GM18499 (cell line): ENCODE results near the gene SYPL1.

Experiments
- ATAC-seq: cut with Tn5 transposase; IDR thresholded peaks from one replicate; pipeline ENCODE4 v1.9.1; 2021; ENCODE audit warnings: moderate number of reproducible peaks; ENCODE audit not compliant: insufficient read depth, unreplicated experiment

SYPL1 gene

DNA sequence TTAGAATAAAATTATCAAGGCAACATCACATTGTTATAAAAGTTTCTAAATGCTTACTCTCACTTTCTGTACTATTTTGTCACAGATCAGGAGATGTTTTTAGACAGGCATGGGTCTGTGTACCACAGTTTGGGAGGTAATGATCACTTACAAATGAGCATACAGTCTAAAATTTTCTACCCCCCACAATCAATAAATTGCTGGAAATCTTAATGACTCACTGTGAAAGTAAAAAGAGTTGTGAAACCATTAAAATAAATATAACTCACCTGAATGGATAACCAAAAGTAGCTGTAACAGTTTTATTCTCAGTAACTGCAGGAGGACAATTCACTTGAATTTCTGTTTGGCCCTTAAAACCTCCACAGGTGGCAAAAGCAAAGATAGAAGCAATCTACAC lies 13.2 kb downstream of the SYPL1 start:
- no peak for ATAC-seq

DNA sequence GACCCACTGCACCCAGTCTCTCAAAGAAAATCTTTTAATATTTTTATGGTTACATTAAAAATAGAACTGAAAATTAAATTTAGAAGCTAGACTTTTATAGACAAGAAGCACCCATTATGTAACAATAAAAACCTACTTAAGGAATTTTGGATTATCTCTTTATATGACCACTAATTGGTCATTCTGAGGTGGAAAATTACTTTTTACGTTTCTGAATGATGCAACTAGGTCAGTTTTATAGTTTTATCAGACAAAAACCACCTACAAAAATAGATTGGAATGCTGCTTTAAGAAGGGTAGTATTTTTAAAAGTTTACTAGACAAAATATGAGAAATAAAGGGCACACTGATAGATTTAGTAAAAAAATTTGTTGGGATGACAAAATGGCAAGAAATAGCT lies 16.5 kb downstream of the SYPL1 start:
- ATAC-seq = no peak

DNA sequence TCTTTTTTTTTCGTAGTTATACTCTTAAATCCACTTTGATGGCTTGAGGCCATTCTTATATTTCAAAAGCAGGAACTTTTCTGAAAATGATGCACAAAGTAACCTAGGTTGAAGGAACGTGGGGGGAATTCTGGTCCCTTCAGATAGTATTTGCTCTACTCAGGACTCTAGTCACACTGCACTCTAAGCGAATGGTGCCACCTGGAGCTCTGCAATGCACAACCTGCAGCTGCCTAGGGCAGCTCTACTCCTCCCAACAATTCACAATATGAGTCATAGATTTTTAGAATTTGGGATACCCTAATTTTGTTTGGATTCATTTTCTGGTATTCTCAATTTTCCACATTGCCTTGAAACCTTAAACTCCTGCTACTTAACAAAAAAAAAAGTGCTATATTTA lies 17.3 kb downstream of the SYPL1 start:
- no peak for ATAC-seq

DNA sequence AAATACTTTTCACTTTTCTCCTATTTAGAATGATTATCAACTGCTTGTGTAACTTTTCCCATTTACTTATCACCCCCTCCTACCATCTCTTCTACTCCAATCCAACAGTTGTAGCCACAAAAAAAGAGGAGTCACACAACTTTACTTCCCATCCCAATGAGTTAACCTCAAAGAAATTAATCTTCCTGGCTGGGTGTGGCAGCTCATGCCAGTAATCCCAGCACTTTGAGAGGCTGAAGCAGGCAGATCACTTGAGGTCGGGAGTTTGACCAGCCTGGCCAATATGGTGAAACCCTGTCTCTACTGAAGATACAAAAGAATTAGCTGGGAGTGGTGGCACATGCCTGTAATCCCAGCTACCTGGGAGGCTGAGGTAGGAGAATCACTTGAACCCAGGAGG lies 19.9 kb downstream of the SYPL1 start:
- no peak for ATAC-seq

DNA sequence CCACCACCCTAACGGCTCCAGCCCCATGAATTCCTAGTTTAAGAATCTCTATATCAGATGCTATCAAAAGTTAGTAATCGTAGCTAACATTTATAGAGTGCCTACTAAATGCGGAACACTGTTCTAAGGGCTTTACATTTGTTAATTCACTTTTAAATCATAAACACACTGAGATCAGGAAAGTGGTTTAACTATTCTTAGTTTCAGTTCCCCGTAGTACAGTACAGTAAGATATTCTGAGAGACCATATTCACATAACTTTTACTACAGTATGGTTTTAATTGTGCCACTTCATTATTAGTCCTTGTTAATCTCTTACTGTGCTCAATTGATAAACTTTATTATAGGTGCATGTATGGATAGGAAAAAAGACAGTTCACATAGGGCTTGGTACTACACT lies 22.5 kb downstream of the SYPL1 start:
- ATAC-seq = peak; percentile 80

DNA sequence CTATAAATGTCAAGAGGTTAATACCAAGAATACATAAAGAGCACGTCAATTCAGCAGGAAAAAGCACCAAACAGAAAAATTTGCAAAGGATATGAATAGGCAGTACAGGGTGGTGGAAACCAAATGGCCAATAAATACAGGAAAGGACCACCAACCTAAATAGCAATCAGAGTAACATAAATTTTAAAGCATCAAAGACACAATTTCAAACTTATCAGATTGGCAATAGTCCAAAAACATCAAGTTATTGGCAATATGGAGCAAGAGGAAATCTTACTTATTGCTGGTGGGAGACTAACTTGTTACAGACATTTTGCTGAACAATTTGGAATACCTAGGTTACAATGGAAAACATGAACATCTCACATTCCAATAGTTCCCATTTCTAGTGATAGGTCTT lies 24.1 kb downstream of the SYPL1 start:
- ATAC-seq = no peak

DNA sequence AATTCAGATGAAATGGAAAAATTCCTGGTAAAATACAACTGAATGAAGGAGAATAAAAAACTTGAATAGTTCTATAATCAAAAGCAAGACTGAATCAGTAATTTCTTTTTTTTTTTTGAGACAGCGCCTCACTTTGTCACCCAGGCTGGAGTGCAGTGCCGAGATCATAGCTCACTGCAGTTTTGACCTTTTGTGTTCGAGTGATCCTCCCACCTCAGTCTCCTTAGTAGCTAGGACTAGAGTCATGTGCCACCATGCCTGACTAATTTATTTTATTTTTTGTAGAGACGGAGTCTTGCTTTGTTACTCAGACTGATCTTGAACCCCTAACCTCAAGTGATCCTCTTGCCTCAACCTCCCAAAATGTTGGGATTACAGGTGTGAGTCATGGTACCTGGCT lies 26.1 kb downstream of the SYPL1 start:
- ATAC-seq = no peak

DNA sequence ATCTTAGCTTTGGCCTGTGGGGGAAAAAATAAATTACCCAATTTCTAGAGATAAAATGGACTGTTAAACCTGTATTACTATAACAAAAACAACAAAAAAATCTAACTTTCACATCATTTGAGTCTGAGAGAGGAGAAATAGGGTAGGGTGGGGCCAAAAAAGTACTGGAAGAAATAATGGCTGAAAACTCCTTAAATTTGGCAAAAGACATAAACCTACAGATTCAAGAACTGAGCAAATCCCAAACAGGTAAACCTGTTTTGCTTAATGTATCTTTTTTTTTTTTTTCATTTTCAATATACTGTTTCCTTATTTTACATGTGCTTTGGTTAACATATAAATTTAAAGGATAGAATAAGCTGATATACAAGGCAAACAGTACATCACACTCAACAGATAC lies 27.1 kb downstream of the SYPL1 start:
- ATAC-seq = no peak

DNA sequence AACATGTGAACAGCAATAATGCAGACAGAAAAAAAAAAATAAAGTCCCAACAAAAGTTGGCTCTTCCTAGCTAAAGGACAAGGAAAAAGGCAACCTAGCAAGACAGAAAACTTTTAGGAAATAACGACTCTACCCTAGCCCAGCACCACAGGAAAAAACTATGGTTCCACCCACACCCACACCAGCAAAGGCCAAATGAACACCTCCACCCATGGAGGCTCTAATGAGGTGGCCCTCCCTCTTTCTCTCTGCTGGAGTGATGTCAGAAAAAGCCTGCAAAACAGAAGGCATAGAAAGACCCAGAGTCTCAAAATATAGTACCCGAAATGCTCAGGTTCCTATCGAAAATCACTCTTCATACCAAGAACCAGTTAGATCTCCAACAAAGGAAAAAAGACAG lies 28.4 kb downstream of the SYPL1 start:
- no peak for ATAC-seq

DNA sequence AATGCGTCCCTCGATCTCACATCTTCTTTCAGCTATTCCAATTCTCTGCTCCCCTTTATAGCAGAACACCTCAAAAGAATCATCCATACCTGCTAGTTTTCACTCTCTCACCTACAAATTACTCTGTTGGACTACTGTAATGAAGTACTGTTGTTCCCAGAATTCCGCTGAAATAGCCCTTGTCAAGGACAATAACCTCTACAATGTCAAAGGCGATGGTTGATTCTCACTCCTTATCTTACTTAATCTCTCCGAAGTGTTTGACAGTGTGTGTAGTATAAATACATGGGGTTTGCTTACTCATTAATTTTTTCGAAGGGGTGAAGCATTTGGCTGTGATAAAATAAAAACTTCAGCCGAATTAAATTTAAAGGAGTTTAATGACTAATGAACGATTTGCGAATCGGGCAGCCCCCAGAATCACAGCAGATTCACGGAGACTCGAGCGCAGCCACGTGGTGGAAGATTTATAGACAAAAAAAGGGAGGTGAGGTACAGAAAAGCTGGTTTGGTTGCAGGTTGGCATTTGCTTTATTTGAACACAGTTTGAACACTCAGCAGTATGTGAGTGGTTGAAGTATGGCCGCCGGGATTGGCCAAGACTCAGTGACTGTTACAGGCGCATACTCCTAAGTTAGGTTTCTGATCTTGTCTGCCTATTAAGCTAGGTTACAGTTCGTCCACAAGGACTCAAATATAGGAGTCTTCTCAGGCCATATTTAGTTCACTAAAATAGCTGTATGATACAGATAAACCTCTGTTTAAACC lies 29.8 kb downstream of the SYPL1 start:
- ATAC-seq = no peak

DNA sequence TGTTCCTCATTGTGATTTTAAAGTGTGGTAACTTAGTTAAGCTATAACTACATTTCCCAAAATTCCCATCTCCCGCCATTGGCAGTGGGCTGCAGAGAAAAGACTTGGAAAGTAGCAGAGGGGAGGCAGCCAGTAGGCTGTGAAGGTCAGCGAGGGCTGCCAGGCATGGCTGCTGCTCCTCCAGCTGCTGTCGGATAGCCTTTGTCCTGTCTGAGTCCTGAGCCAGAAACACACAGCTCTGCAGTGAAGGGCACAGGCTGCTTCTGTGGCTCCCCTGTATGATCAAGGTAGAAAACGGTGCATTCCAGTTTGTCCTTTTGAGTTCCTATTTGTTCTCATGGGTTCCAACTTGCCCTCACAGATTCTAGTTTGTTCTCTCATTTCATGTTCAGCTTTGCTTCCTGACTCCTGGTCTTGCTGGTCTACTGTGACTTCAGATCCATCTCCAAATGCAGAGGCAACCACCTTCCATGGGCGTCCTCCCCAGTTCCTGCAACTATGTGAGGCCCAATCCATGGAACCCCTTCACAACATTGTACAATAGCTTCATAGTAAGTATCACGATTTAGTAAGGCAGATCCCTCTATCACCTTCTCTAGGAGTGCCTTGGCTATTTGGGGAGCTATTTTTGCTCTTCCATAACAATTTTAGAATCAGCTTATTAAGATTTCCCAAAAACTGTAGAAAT lies 31.7 kb downstream of the SYPL1 start:
- no peak for ATAC-seq

DNA sequence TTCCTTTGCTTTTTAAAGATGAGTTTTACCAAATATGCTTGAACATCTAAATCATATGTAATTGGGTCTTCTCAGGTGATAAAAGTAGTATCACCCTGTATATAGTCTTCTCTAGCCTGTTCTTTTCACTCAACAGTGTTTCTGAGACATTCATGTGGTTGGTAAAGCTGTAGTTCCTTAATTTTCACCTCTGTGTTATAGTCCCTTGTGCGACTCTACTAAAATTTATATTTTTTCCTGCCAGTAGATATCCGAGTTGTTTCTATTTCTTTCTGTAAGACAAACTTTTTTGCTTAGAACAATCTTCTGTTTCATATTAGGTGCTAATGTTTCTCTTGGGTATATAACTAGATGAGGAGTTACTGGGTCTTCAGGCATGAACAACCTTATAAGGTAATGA lies 35.6 kb downstream of the SYPL1 start:
- ATAC-seq = no peak

DNA sequence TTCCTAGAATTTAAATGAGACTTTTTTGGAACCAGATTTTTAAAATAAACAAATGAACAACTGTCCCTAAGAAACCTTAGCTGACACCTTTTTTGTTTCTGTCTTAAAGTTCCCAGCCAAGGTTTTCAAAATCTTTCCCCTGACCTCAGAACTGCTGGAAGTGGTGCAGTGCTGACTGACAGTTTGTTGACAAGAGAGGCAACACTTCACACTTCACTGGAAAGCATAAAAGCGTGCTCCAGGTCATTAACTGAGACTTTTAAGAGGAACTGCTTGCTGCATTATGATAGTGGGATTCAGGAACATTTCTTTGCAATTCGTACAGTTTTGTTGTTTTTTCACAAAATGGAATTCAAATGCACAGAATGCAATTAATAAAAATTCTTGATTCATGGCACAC lies 36.2 kb downstream of the SYPL1 start:
- no peak for ATAC-seq

DNA sequence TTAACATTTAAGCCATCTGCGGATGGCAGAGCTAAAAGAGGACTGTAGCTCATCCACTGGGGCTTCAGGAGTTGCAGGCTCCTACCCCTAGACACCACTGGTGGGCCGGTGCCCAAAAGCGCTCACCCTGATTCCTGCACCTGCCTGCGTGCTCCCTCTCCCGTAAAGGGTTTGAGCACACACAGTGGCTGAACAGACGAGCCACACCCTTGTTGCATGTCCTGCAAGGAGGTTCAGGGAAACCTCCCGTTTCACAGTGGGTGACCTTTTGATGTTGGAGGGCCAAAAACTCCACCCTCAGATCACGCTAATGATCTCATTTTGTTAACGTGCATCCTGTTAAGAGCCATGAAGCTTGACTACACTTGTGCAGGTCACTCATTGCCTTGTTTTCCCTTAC lies 37.9 kb downstream of the SYPL1 start:
- no peak for ATAC-seq

DNA sequence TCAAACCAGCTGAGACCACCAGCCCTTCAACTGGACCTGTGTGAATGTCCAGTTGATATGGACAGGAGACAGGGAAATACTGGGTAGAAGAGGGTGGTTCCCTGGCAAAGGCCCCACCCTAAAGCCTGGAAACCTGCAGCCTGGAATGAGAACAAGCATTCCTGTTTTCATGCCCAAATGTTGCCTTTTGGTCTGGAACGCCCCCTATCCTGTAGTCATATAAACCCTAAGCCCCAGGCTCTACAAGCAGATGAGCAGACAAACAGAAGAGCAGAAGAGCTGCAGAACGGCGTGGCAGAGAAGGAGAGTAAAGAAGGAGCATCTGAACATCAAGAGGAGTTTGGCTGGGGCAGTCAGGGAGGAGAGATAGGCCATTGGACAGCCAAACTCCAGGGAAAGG lies 38.4 kb downstream of the SYPL1 start:
- no peak for ATAC-seq

DNA sequence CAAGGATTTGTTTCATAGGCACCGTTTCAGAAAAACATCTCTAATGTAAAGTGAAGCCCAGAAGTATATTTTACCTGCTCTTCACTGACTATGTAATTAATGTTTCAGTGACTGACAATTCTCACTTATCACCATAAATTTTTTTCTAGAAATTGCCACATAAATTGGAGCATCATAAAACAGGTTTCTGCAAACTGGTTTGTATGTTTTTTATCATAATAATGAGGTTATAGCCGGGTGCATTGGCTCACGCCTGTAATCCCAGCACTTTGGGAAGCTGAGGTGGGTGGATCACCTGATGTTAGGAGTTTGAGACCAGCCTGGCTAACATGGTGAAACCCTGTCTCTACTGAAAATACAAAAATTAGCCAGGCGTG lies 39.4 kb downstream of the SYPL1 start:
- no peak for ATAC-seq

DNA sequence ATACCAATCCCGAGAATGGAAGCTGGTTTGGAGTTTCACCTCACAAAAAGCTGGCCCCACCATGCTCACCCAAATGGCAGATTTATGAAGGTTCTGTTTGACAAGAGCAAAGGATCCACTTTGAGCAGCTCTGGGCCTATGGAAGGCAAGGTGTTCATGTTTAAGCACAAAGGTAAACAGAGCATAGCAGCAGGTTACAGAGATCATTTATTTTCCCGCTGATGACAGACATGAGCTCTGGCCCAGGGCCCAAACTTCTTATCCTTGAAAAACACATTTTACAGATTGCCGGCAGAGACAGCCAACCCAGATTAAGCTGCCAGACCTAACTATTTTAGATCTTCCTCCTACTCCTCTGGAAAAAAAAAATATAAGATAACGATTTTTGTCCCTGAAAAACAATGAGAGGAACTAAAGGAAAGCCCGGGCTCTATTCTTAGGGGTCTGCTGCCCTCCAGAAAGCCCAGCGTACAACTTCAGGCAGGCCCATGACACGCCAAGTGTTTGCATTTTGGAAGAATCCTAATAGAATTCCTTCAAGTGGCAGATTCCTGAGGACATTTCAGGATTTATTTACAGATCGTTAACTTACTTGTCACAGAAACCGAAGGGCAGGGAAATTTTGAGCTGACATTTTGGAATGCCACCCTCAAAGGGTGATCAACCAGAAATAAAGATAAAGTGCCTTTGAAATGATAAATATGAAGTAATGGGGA lies 40.0 kb downstream of the SYPL1 start:
- ATAC-seq = no peak

DNA sequence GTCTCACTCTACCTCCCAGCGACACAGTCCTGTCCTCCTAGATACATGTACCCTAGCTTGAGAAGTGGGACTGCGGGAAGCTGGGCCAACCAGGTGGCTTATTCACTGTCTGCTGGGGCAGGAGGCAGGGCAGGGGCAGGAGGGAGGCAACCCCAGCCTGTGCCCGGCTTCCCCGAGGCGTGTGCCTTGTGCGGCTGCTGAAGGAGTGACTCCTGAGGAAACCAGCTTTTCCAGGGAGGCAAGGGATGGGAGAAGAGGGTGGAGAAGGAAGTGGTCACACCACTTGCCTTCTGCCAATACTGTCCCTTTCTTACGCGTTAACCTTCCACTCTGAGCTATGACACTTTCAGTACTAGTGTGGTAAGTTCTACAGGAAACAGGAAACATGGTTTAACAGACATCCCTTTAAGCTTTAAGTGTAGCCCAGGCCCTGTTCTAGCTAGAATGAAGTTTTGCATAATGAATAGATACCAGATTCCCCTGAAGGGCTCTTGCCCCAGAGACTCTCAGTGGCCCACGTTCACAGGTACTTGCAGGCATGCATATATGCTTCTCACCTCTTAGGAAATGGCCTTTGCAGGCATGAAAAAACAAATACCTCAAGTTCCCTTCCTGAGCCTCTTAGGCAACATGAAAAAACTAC lies 40.6 kb downstream of the SYPL1 start:
- ATAC-seq = peak; percentile 91

DNA sequence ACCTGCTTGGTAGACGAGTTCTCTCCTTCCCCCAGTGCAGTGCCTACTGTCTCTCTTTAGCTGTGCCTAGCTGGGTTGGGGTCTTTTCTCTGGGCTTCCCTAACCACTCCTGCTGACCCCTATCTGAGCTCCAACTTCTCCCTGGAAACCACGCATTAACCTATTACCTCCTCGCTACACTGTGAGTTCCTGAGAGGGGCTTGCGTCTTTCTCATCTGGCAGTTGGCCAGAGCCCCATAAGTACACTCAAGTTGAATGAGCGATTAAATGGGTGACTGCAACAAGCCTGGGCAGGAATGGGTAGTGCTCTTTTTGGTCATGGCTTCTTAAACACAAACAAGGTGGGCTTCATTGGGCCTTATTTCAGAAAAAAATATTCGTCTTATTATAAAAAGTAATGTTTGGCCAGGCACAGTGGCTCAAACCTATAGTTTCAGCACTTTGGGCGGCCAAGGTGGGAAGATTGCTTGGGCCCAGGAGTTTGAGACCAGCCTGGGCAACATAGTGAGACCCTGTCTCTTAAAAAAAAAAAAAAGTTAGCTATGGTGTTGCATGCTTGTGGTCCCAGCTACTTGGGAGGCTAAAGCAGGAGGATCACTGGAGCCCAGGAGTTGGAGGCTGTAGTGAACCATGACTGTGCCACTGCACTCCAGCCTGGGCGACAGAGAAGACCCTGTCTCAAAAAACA lies 41.4 kb downstream of the SYPL1 start:
- ATAC-seq = no peak

DNA sequence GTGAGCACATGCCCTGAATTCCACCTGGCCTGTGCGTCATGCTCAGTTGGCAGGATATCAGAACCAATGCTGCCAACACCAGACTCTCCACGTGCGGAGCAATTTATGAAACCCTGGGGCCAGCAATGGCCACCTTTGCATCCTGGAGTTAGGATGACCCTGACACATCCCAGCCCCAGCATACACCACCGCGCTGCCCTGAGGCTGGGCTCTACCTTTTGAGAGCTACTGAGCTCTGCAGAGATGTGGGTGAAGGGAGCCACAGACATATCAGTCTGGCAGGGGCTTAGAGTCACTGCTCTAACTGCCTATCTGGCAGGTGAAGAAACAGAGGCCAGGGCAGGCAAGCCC lies 41.9 kb downstream of the SYPL1 start:
- ATAC-seq = no peak
